Choroid plexus epithelial cell (primary cell): ENCODE measurements around the gene SH3TC1.

ENCODE experiments used
- DNase-seq: peaks from one replicate; pipeline ENCODE4 v3.0.0-alpha.2; 2010; ENCODE audit warnings: low read depth
- H3K4me3 ChIP-seq: 2 replicates; pipeline ENCODE4 v1.5.1; 2011; ENCODE audit warnings: low read depth, mild to moderate bottlenecking, control low read depth, low read length, moderate library complexity
- CTCF ChIP-seq: conservative IDR thresholded peaks from 2 replicates; pipeline ENCODE4 v1.5.1; 2011; ENCODE audit warnings: low read depth, mild to moderate bottlenecking, control low read depth, inconsistent platforms, low read length, moderate library complexity

Gene SH3TC1

GRCh38 chr4:8158710-8159536, 40.2 kb upstream of the SH3TC1 start, which contains the start of gene ABLIM2:
Gene ABLIM2, minus strand, starts transcription at chr4:8158813. Its CDS starts 124 bp downstream, at chr4:8158689.
- peak within 1 kb of the TSS; percentile 87 for H3K4me3 ChIP-seq
- peak; percentile 99 for DNase-seq
- no peak for TF ChIP-seq CTCF

- no peak for DNase-seq
- peak overlapping the region; percentile 87 for H3K4me3 ChIP-seq
- TF ChIP-seq CTCF, result no peak
These were observed 39.4 kb upstream of the SH3TC1 start for GRCh38 chr4:8159537-8160232.

- H3K4me3 ChIP-seq, result no peak overlapping the region
- no peak for DNase-seq
- no peak for TF ChIP-seq CTCF
These were observed 38.9 kb upstream of the SH3TC1 start for GRCh38 chr4:8160233-8160560.

- H3K4me3 ChIP-seq, result no peak overlapping the region
- TF ChIP-seq CTCF, result no peak
- no peak for DNase-seq
These were observed 38.5 kb upstream of the SH3TC1 start for GRCh38 chr4:8160572-8160971.

- no peak overlapping the region for H3K4me3 ChIP-seq
- TF ChIP-seq CTCF, result no peak
- no peak for DNase-seq
These were observed 36.5 kb upstream of the SH3TC1 start for GRCh38 chr4:8162625-8163024.

- no peak for TF ChIP-seq CTCF
- DNase-seq, result no peak
- no peak overlapping the region for H3K4me3 ChIP-seq
These were observed 36.1 kb upstream of the SH3TC1 start for GRCh38 chr4:8163026-8163425.
